ENCODE data around the gene STXBP1.

Gene STXBP1

GRCh38 chr9:127667906-127668305 is 55.8 kb downstream of the STXBP1 start:
- H3K4me3 ChIP-seq (ENCODE audit: low read length), result no peak overlapping the region
- no peak overlapping the region for H3K27ac ChIP-seq (ENCODE audit: low read depth, low read length)
- no peaks in the 10 kb centered on the region for H3F3A ChIP-seq (ENCODE audit: control insufficient read depth, insufficient read depth)
- no peaks in the 10 kb centered on the region for H3K9me2 ChIP-seq (replicated peaks; ENCODE audit: control insufficient read depth, low read length)
- no peak for TF ChIP-seq CTCF (IDR thresholded peaks at IDR 0.05; ENCODE audit: low read depth, low read length, poor library complexity, severe bottlenecking)
- no peak for TF ChIP-seq EZH2phosphoT487 (IDR thresholded peaks at IDR 0.05; ENCODE audit: borderline replicate concordance, low read length)
- no peaks in the 10 kb centered on the region for H3K27me3 ChIP-seq (ENCODE audit: control insufficient read depth, low read length)
- no peaks in the 10 kb centered on the region for H3K79me2 ChIP-seq (ENCODE audit: control insufficient read depth, low read length)
- H4K20me1 ChIP-seq (ENCODE audit: control insufficient read depth, insufficient read depth, low read depth, low read length), result no peaks in the 10 kb centered on the region
- H3K9me3 ChIP-seq (ENCODE audit: control insufficient read depth, insufficient read depth, low read length), result no peaks in the 10 kb centered on the region
- H3K4me2 ChIP-seq (ENCODE audit: low read length), result no peak overlapping the region
- no peaks in the 10 kb centered on the region for H3K36me3 ChIP-seq (ENCODE audit: control insufficient read depth, low read length)
- no peaks in the 10 kb centered on the region for H3K4me1 ChIP-seq (ENCODE audit: control insufficient read depth, low read length)

DNA sequence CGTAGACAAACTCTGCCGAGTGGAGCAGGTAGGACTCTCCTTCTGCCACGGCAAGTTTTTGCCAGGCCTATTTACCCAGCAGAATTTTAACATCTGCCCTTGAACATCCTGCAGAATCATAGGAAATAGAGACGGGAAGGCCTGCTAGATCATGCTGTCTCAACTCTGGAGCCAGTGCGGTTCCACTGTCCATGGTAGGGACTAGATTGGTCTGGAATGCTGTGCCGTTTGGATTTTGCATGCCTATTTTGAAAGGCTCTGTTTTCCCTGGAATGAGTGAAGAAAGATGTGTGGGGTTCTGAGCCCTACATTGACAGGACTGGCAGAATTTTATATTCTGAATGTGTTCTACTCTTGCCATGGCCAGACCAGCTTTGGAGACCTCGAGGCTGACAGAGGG is 61.2 kb downstream of the STXBP1 start:
- no peaks in the 10 kb centered on the region for H4K20me1 ChIP-seq (ENCODE audit: control insufficient read depth, insufficient read depth, low read depth, low read length)
- no peaks in the 10 kb centered on the region for H3K9me3 ChIP-seq (ENCODE audit: control insufficient read depth, insufficient read depth, low read length)
- no peaks in the 10 kb centered on the region for H3K79me2 ChIP-seq (ENCODE audit: control insufficient read depth, low read length)
- H3K27me3 ChIP-seq (ENCODE audit: control insufficient read depth, low read length), result no peaks in the 10 kb centered on the region
- no peak overlapping the region for H3K4me3 ChIP-seq (ENCODE audit: low read length)
- H3F3A ChIP-seq (ENCODE audit: control insufficient read depth, insufficient read depth), result no peaks in the 10 kb centered on the region
- no peaks in the 10 kb centered on the region for H3K9me2 ChIP-seq (replicated peaks; ENCODE audit: control insufficient read depth, low read length)
- no peak overlapping the region for H3K27ac ChIP-seq (ENCODE audit: low read depth, low read length)
- no peaks in the 10 kb centered on the region for H3K36me3 ChIP-seq (ENCODE audit: control insufficient read depth, low read length)
- H3K4me1 ChIP-seq (ENCODE audit: control insufficient read depth, low read length), result no peaks in the 10 kb centered on the region
- no peak overlapping the region for H3K4me2 ChIP-seq (ENCODE audit: low read length)
- TF ChIP-seq CTCF (IDR thresholded peaks at IDR 0.05; ENCODE audit: low read depth, low read length, poor library complexity, severe bottlenecking), result no peak
- no peak for TF ChIP-seq EZH2phosphoT487 (IDR thresholded peaks at IDR 0.05; ENCODE audit: borderline replicate concordance, low read length)

- Histone ChIP-seq H3F3A (ENCODE audit: control insufficient read depth, insufficient read depth) (no peaks in the 10 kb centered on the region), H3K4me2 (ENCODE audit: low read length) (no peak overlapping the region), H3K79me2 (ENCODE audit: control insufficient read depth, low read length) (no peaks in the 10 kb centered on the region), H4K20me1 (ENCODE audit: control insufficient read depth, insufficient read depth, low read depth, low read length) (no peaks in the 10 kb centered on the region), H3K27me3 (ENCODE audit: control insufficient read depth, low read length) (no peaks in the 10 kb centered on the region), H3K4me3 (ENCODE audit: low read length) (no peak overlapping the region), H3K36me3 (ENCODE audit: control insufficient read depth, low read length) (no peaks in the 10 kb centered on the region), H3K9me3 (ENCODE audit: control insufficient read depth, insufficient read depth, low read length) (no peaks in the 10 kb centered on the region), H3K27ac (ENCODE audit: low read depth, low read length) (no peak overlapping the region), H3K9me2 (replicated peaks; ENCODE audit: control insufficient read depth, low read length) (no peaks in the 10 kb centered on the region), H3K4me1 (ENCODE audit: control insufficient read depth, low read length) (no peaks in the 10 kb centered on the region)
- TF ChIP-seq CTCF (IDR thresholded peaks at IDR 0.05; ENCODE audit: low read depth, low read length, poor library complexity, severe bottlenecking), result no peak
- no peak for TF ChIP-seq EZH2phosphoT487 (IDR thresholded peaks at IDR 0.05; ENCODE audit: borderline replicate concordance, low read length)
Measured at GRCh38 chr9:127676638-127677037, 64.6 kb downstream of the STXBP1 start.

GRCh38 chr9:127679506-127679905 is 67.4 kb downstream of the STXBP1 start:
- Histone ChIP-seq H3K4me2 (ENCODE audit: low read length) (no peak overlapping the region), H3K4me3 (ENCODE audit: low read length) (no peak overlapping the region), H3K36me3 (ENCODE audit: control insufficient read depth, low read length) (no peaks in the 10 kb centered on the region), H3F3A (ENCODE audit: control insufficient read depth, insufficient read depth) (no peaks in the 10 kb centered on the region), H3K27ac (ENCODE audit: low read depth, low read length) (no peak overlapping the region), H3K9me2 (replicated peaks; ENCODE audit: control insufficient read depth, low read length) (no peaks in the 10 kb centered on the region), H3K4me1 (ENCODE audit: control insufficient read depth, low read length) (no peaks in the 10 kb centered on the region), H3K9me3 (ENCODE audit: control insufficient read depth, insufficient read depth, low read length) (no peaks in the 10 kb centered on the region), H4K20me1 (ENCODE audit: control insufficient read depth, insufficient read depth, low read depth, low read length) (no peaks in the 10 kb centered on the region), H3K79me2 (ENCODE audit: control insufficient read depth, low read length) (no peaks in the 10 kb centered on the region), H3K27me3 (ENCODE audit: control insufficient read depth, low read length) (no peaks in the 10 kb centered on the region)
- TF ChIP-seq EZH2phosphoT487 (IDR thresholded peaks at IDR 0.05; ENCODE audit: borderline replicate concordance, low read length) (no peak), CTCF (IDR thresholded peaks at IDR 0.05; ENCODE audit: low read depth, low read length, poor library complexity, severe bottlenecking) (no peak)
